ENCODE measurements around the gene SUMF2.
A peak's percentile ranks its signal among the peaks of the same experiment; 100 is the strongest.
"Not testable (repeated sequence)": the region's sequence is repeated elsewhere in the genome, so short reads cannot be mapped to it uniquely, and the experiment has no call there.

Gene SUMF2

GRCh38 chr7:56063882-56064625 lies at the start of gene SUMF2:
SUMF2 (plus strand) TSS chr7:56064286; CDS start chr7:56064312, 26 bp downstream.
- DNase-seq (ENCODE audit: low read depth in 1 of 2, low spot score in 1 of 2): peak; percentile 83 to 89

GRCh38 chr7:56017015-56017414 lies 47.1 kb upstream of the SUMF2 start:
- not testable (repeated sequence) for DNase-seq (ENCODE audit: low read depth in 1 of 2, low spot score in 1 of 2)

- no peak for DNase-seq (ENCODE audit: low read depth in 1 of 2, low spot score in 1 of 2)
Observed at GRCh38 chr7:56019501-56019900, 44.6 kb upstream of the SUMF2 start.

GRCh38 chr7:56023500-56023899 lies 40.6 kb upstream of the SUMF2 start:
- DNase-seq (ENCODE audit: low read depth in 1 of 2, low spot score in 1 of 2): no peak

GRCh38 chr7:56026538-56026937 lies 37.5 kb upstream of the SUMF2 start:
- DNase-seq (ENCODE audit: low read depth in 1 of 2, low spot score in 1 of 2): no peak

GRCh38 chr7:56028942-56029630 lies 35.0 kb upstream of the SUMF2 start:
- no peak for DNase-seq (ENCODE audit: low read depth in 1 of 2, low spot score in 1 of 2)

- DNase-seq (ENCODE audit: low read depth in 1 of 2, low spot score in 1 of 2): no peak
Observed at GRCh38 chr7:56030340-56030739, 33.7 kb upstream of the SUMF2 start.

GRCh38 chr7:56031556-56031955 lies 32.5 kb upstream of the SUMF2 start:
- not testable (repeated sequence) for DNase-seq (ENCODE audit: low read depth in 1 of 2, low spot score in 1 of 2)

- DNase-seq (ENCODE audit: low read depth in 1 of 2, low spot score in 1 of 2): not testable (repeated sequence)
Observed at GRCh38 chr7:56032578-56032977, 31.5 kb upstream of the SUMF2 start.

- DNase-seq (ENCODE audit: low read depth in 1 of 2, low spot score in 1 of 2): peak; percentile 39 to 62
Observed at GRCh38 chr7:56033671-56034432, 30.2 kb upstream of the SUMF2 start.

GRCh38 chr7:56040730-56041129 lies 23.4 kb upstream of the SUMF2 start:
- no peak for DNase-seq (ENCODE audit: low read depth in 1 of 2, low spot score in 1 of 2)

- DNase-seq (ENCODE audit: low read depth in 1 of 2, low spot score in 1 of 2): not testable (repeated sequence)
Observed at GRCh38 chr7:56045758-56046157, 18.3 kb upstream of the SUMF2 start.

- no peak for DNase-seq (ENCODE audit: low read depth in 1 of 2, low spot score in 1 of 2)
Observed at GRCh38 chr7:56046721-56047445, 17.2 kb upstream of the SUMF2 start.

GRCh38 chr7:56047446-56048116 lies 16.5 kb upstream of the SUMF2 start:
- DNase-seq (ENCODE audit: low read depth in 1 of 2, low spot score in 1 of 2): not testable (repeated sequence)

GRCh38 chr7:56048245-56048644 lies 15.8 kb upstream of the SUMF2 start:
- DNase-seq (ENCODE audit: low read depth in 1 of 2, low spot score in 1 of 2): no peak

- not testable (repeated sequence) for DNase-seq (ENCODE audit: low read depth in 1 of 2, low spot score in 1 of 2)
Observed at GRCh38 chr7:56048763-56049162, 15.3 kb upstream of the SUMF2 start.

- DNase-seq (ENCODE audit: low read depth in 1 of 2, low spot score in 1 of 2): no peak
Observed at GRCh38 chr7:56051053-56051338, 13.1 kb upstream of the SUMF2 start.

- DNase-seq (ENCODE audit: low read depth in 1 of 2, low spot score in 1 of 2): peak; percentile 76 to 87
Observed at GRCh38 chr7:56051339-56052191, 12.5 kb upstream of the SUMF2 start, which contains the start of the genes CCT6A and PSPH. CCT6A (plus strand) TSS chr7:56051765; CDS start chr7:56051849, 84 bp downstream. PSPH (minus strand) TSS chr7:56051444; CDS start chr7:56021212, 30,232 bp downstream.

- no peak for DNase-seq (ENCODE audit: low read depth in 1 of 2, low spot score in 1 of 2)
Observed at GRCh38 chr7:56053379-56053778, 10.7 kb upstream of the SUMF2 start.

GRCh38 chr7:56053993-56054392 lies 10.1 kb upstream of the SUMF2 start:
- no peak for DNase-seq (ENCODE audit: low read depth in 1 of 2, low spot score in 1 of 2)

Data from stimulated activated CD4-positive, alpha-beta T cell treated with anti-CD3 and anti-CD28 coated beads, Interleukin-15, amount 100 ng/mL, for 1 hour (primary cell).